Rectal smooth muscle tissue (tissue), 1 donor: ENCODE results near the gene CNGA2.
"Not testable (repeated sequence)": the region's sequence is repeated elsewhere in the genome, so short reads cannot be mapped to it uniquely, and the experiment has no call there.

Experiments
- H3K27ac ChIP-seq: one replicate; pipeline ENCODE4 v1.7.0; 2013; ENCODE audit warnings: low read depth, low read length, inconsistent platforms
- H3K27me3 ChIP-seq: one replicate; pipeline ENCODE4 v1.7.0; 2013; ENCODE audit warnings: low read length; ENCODE audit not compliant: control insufficient read depth, insufficient read depth
- H3K36me3 ChIP-seq: one replicate; pipeline ENCODE4 v1.7.0; 2013; ENCODE audit warnings: low read length; ENCODE audit not compliant: control insufficient read depth, insufficient read depth
- H3K4me1 ChIP-seq: one replicate; pipeline ENCODE4 v1.7.0; 2013; ENCODE audit warnings: low read length; ENCODE audit not compliant: control insufficient read depth, insufficient read depth
- H3K4me3 ChIP-seq: one replicate; pipeline ENCODE4 v1.7.0; 2013; ENCODE audit warnings: low read length
- H3K9ac ChIP-seq: one replicate; pipeline ENCODE4 v1.7.0; 2013; ENCODE audit warnings: low read length

Gene CNGA2

GRCh38 chrX:151734446-151734845 is at the start of gene CNGA2:
CNGA2 (plus strand) TSS chrX:151734746; CDS start chrX:151738484, 3,738 bp downstream.
- H3K4me1 ChIP-seq, result no peaks in the 10 kb centered on the region
- no peak within 1 kb of the TSS for H3K4me3 ChIP-seq
- no peak within 1 kb of the TSS for H3K27ac ChIP-seq
- no peaks in the 10 kb centered on the region for H3K27me3 ChIP-seq
- no peak within 1 kb of the TSS for H3K9ac ChIP-seq
- H3K36me3 ChIP-seq, result no peaks in the 10 kb centered on the region

GRCh38 chrX:151687635-151688034 is 46.9 kb upstream of the CNGA2 start:
- H3K4me3 ChIP-seq, result no peak overlapping the region
- no peak overlapping the region for H3K27ac ChIP-seq
- no peaks in the 10 kb centered on the region for H3K4me1 ChIP-seq
- no peak overlapping the region for H3K9ac ChIP-seq
- H3K27me3 ChIP-seq, result no peaks in the 10 kb centered on the region
- H3K36me3 ChIP-seq, result no peaks in the 10 kb centered on the region

- Histone ChIP-seq H3K36me3 (no peaks in the 10 kb centered on the region), H3K9ac (no peak overlapping the region), H3K4me3 (no peak overlapping the region), H3K4me1 (no peaks in the 10 kb centered on the region), H3K27ac (no peak overlapping the region), H3K27me3 (no peaks in the 10 kb centered on the region)
These were observed 45.9 kb upstream of the CNGA2 start for GRCh38 chrX:151688695-151689094.

GRCh38 chrX:151692825-151693224 is 41.7 kb upstream of the CNGA2 start:
- Histone ChIP-seq H3K4me1 (no peaks in the 10 kb centered on the region), H3K4me3 (no peak overlapping the region), H3K27me3 (no peaks in the 10 kb centered on the region), H3K27ac (no peak overlapping the region), H3K9ac (no peak overlapping the region), H3K36me3 (no peaks in the 10 kb centered on the region)

GRCh38 chrX:151694121-151694520 is 40.4 kb upstream of the CNGA2 start:
- Histone ChIP-seq H3K9ac (no peak overlapping the region), H3K36me3 (no peaks in the 10 kb centered on the region), H3K4me3 (no peak overlapping the region), H3K27me3 (no peaks in the 10 kb centered on the region), H3K27ac (no peak overlapping the region), H3K4me1 (no peaks in the 10 kb centered on the region)

- no peak within 1 kb of the TSS for H3K27ac ChIP-seq
- H3K27me3 ChIP-seq, result peaks cover 2% of the 10 kb centered on the region
- H3K36me3 ChIP-seq, result no peaks in the 10 kb centered on the region
- H3K9ac ChIP-seq, result no peak within 1 kb of the TSS
- no peaks in the 10 kb centered on the region for H3K4me1 ChIP-seq
- no peak within 1 kb of the TSS for H3K4me3 ChIP-seq
These were observed 39.6 kb upstream of the CNGA2 start, which contains the start of gene PRRG3 for GRCh38 chrX:151694661-151695582. PRRG3 (plus strand) TSS chrX:151695458; CDS start chrX:151698815, 3,357 bp downstream.

- H3K4me1 ChIP-seq, result no peaks in the 10 kb centered on the region
- peaks cover 5% of the 10 kb centered on the region for H3K27me3 ChIP-seq
- H3K36me3 ChIP-seq, result no peaks in the 10 kb centered on the region
- no peak overlapping the region for H3K4me3 ChIP-seq
- H3K27ac ChIP-seq, result no peak overlapping the region
- H3K9ac ChIP-seq, result no peak overlapping the region
These were observed 38.8 kb upstream of the CNGA2 start for GRCh38 chrX:151695583-151696340.

GRCh38 chrX:151697082-151697481 is 37.5 kb upstream of the CNGA2 start:
- not testable (repeated sequence) for H3K27ac ChIP-seq, H3K9ac ChIP-seq, H3K36me3 ChIP-seq, H3K4me1 ChIP-seq, H3K27me3 ChIP-seq, H3K4me3 ChIP-seq

- H3K27me3 ChIP-seq, result peaks cover 5% of the 10 kb centered on the region
- no peaks in the 10 kb centered on the region for H3K36me3 ChIP-seq
- no peak overlapping the region for H3K27ac ChIP-seq
- H3K4me1 ChIP-seq, result no peaks in the 10 kb centered on the region
- H3K9ac ChIP-seq, result no peak overlapping the region
- no peak overlapping the region for H3K4me3 ChIP-seq
These were observed 37.0 kb upstream of the CNGA2 start for GRCh38 chrX:151697522-151697921.

- H3K4me3 ChIP-seq, result no peak overlapping the region
- no peak overlapping the region for H3K27ac ChIP-seq
- H3K27me3 ChIP-seq, result peaks cover 5% of the 10 kb centered on the region
- no peak overlapping the region for H3K9ac ChIP-seq
- no peaks in the 10 kb centered on the region for H3K4me1 ChIP-seq
- H3K36me3 ChIP-seq, result no peaks in the 10 kb centered on the region
These were observed 36.1 kb upstream of the CNGA2 start for GRCh38 chrX:151698485-151698884.

- no peaks in the 10 kb centered on the region for H3K4me1 ChIP-seq
- H3K27me3 ChIP-seq, result peaks cover 5% of the 10 kb centered on the region
- no peak overlapping the region for H3K4me3 ChIP-seq
- no peak overlapping the region for H3K9ac ChIP-seq
- H3K27ac ChIP-seq, result no peak overlapping the region
- no peaks in the 10 kb centered on the region for H3K36me3 ChIP-seq
These were observed 34.8 kb upstream of the CNGA2 start for GRCh38 chrX:151699746-151700145.

GRCh38 chrX:151700581-151700980 is 34.0 kb upstream of the CNGA2 start:
- Histone ChIP-seq H3K36me3 (no peaks in the 10 kb centered on the region), H3K9ac (no peak overlapping the region), H3K4me1 (no peaks in the 10 kb centered on the region), H3K27ac (no peak overlapping the region), H3K27me3 (peaks cover 5% of the 10 kb centered on the region), H3K4me3 (no peak overlapping the region)
